BE2C (cell line): Measurements from ENCODE around the gene ATP2B1.

ENCODE experiments used
- DNase-seq: peaks from one replicate; pipeline ENCODE4 v3.0.0-alpha.2; 2020
- H3K27me3 ChIP-seq: fragments of 250-450 bp; sonication (Bioruptor Pico); 2 replicates; pipeline ENCODE4 v1.5.1; 2020; ENCODE audit warnings: mild to moderate bottlenecking
- H3K36me3 ChIP-seq: fragments of 250-450 bp; sonication (Bioruptor Pico); 2 replicates; pipeline ENCODE4 v1.5.1; 2020; ENCODE audit warnings: mild to moderate bottlenecking
- H3K4me1 ChIP-seq: fragments of 250-450 bp; sonication (Bioruptor Pico); 2 replicates; pipeline ENCODE4 v1.5.1; 2020
- H3K4me3 ChIP-seq: 2 replicates; pipeline ENCODE4 v1.5.1; 2011; ENCODE audit warnings: low read depth, low read length
- H3K9me3 ChIP-seq: fragments of 250-450 bp; sonication (Bioruptor Pico); 2 replicates; pipeline ENCODE4 v1.5.1; 2020
- CTCF ChIP-seq: IDR thresholded peaks from 2 replicates; pipeline ENCODE4 v1.5.1; 2012; ENCODE audit warnings: mild to moderate bottlenecking, low read depth, low read length

The ATP2B1 gene

GRCh38 chr12:89697296-89697695 lies 11.3 kb downstream of the ATP2B1 start:
- Histone ChIP-seq H3K36me3 (no peaks in the 10 kb centered on the region), H3K27me3 (no peaks in the 10 kb centered on the region), H3K4me1 (peaks cover 3% of the 10 kb centered on the region; the same call in 1 of the 2 replicates), H3K4me3 (no peak overlapping the region), H3K9me3 (no peaks in the 10 kb centered on the region)
- no peak for TF ChIP-seq CTCF
- DNase-seq, result no peak

GRCh38 chr12:89695830-89696229 lies 12.8 kb downstream of the ATP2B1 start:
- no peak for TF ChIP-seq CTCF
- no peak overlapping the region for H3K4me3 ChIP-seq
- no peaks in the 10 kb centered on the region for H3K27me3 ChIP-seq
- no peaks in the 10 kb centered on the region for H3K36me3 ChIP-seq
- H3K4me1 ChIP-seq, result peaks cover 3% of the 10 kb centered on the region; the same call in 1 of the 2 replicates
- DNase-seq, result no peak
- H3K9me3 ChIP-seq, result no peaks in the 10 kb centered on the region

- Histone ChIP-seq H3K4me3 (no peak overlapping the region), H3K9me3 (no peaks in the 10 kb centered on the region), H3K27me3 (no peaks in the 10 kb centered on the region), H3K4me1 (peaks cover 3% of the 10 kb centered on the region; the same call in 1 of the 2 replicates), H3K36me3 (no peaks in the 10 kb centered on the region)
- DNase-seq, result no peak
- TF ChIP-seq CTCF, result no peak
These were observed 13.5 kb downstream of the ATP2B1 start for GRCh38 chr12:89695100-89695499.

GRCh38 chr12:89694542-89694941 lies 14.1 kb downstream of the ATP2B1 start:
- H3K4me3 ChIP-seq, result no peak overlapping the region
- TF ChIP-seq CTCF, result no peak
- no peaks in the 10 kb centered on the region for H3K9me3 ChIP-seq
- no peaks in the 10 kb centered on the region for H3K27me3 ChIP-seq
- H3K36me3 ChIP-seq, result no peaks in the 10 kb centered on the region
- H3K4me1 ChIP-seq, result peaks cover 3% of the 10 kb centered on the region; the same call in 1 of the 2 replicates
- DNase-seq, result no peak

GRCh38 chr12:89693639-89694202 lies 14.9 kb downstream of the ATP2B1 start:
- Histone ChIP-seq H3K36me3 (no peaks in the 10 kb centered on the region), H3K9me3 (no peaks in the 10 kb centered on the region), H3K4me3 (no peak overlapping the region), H3K27me3 (no peaks in the 10 kb centered on the region), H3K4me1 (peaks cover 3% of the 10 kb centered on the region; the same call in 1 of the 2 replicates)
- no peak for DNase-seq
- TF ChIP-seq CTCF, result no peak

- no peak overlapping the region for H3K4me3 ChIP-seq
- no peaks in the 10 kb centered on the region for H3K9me3 ChIP-seq
- H3K36me3 ChIP-seq, result no peaks in the 10 kb centered on the region
- no peak for DNase-seq
- TF ChIP-seq CTCF, result no peak
- H3K27me3 ChIP-seq, result no peaks in the 10 kb centered on the region
- peaks cover 3% of the 10 kb centered on the region; the same call in 1 of the 2 replicates for H3K4me1 ChIP-seq
These were observed 16.2 kb downstream of the ATP2B1 start for GRCh38 chr12:89692439-89692838.
